ENCODE data around the gene ZNF318.

GRCh38 chr6:43308990-43309477, 60.4 kb downstream of the ZNF318 start:
- TF ChIP-seq POLR2AphosphoS5 (IDR thresholded peaks at IDR 0.05; ENCODE audit: low read depth, low read length) (no peak), POLR2A (IDR thresholded peaks at IDR 0.05; ENCODE audit: low read depth, low read length) (no peak), TAF1 (IDR thresholded peaks at IDR 0.05; ENCODE audit: borderline replicate concordance, low read depth, low read length) (no peak)

Measured in GM12892 (cell line).